Measurements from ENCODE around the gene STAM2.
"Not testable (repeated sequence)": the region's sequence is repeated elsewhere in the genome, so short reads cannot be mapped to it uniquely, and the experiment has no call there.

Gene STAM2

GRCh38 chr2:152171718-152172117 lies 3.8 kb downstream of the STAM2 start:
- no peak for DNase-seq

DNA sequence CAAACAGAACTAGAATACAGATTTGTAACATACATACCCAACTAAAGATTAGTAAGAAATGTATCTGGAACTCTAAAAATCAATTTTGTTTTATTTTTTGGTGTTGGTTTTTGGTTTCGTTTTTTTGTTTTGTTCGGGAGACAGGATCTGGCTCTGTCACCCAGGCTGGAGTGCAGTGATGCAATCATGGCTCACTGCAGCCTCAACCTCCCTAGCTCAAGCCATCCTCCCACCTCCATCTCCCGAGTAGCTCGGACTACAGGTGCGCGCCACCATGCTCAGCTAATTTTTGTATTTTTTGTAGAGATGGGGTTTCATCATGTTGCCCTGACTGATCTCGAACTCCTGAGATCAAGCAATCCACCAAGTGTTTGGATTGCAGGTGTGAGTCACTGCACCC lies 6.4 kb downstream of the STAM2 start:
- not testable (repeated sequence) for DNase-seq

- not testable (repeated sequence) for DNase-seq
Measured at GRCh38 chr2:152167470-152167869, 8.1 kb downstream of the STAM2 start.

- DNase-seq, result no peak
Measured at GRCh38 chr2:152167065-152167464, 8.5 kb downstream of the STAM2 start.

GRCh38 chr2:152166633-152167032 lies 8.9 kb downstream of the STAM2 start:
- DNase-seq, result no peak

DNA sequence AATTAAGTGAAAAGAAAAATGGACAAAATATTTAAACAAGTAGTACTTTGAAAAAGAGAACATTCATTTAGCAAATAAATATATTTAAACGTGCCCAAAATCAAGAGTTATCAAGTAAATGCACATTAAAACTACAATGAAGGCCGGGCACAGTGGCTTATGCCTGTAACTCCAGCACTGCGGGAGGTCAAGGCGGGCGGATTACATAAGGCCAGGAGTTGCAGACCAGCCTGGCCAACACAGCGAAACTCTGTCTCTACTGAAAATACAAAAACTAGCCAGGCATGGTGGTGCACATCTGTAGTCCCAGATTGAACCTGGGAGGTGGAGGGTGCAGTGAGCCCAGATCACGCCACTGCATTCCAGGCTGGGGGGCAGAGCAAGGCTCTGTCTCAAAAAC lies 9.8 kb downstream of the STAM2 start:
- DNase-seq, result no peak

DNA sequence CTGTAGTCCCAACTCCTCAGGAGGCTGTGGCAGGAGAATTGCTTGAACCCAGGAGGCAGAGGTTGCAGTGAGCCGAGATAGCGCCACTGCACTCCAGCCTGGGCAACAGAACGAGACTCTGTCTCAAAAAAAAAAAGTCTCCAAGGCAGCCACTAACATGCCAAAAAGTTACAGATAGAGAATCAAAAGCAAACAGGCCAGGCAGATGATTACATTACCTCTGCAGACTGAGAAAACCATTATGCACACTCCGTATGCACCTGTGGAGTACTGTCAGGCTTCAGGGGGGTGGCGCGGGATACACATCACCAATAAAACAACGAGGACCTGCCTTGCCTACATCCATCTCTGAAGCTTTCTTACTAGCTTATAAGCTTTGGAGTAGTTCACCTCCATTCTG lies 10.3 kb downstream of the STAM2 start:
- DNase-seq, result no peak

DNA sequence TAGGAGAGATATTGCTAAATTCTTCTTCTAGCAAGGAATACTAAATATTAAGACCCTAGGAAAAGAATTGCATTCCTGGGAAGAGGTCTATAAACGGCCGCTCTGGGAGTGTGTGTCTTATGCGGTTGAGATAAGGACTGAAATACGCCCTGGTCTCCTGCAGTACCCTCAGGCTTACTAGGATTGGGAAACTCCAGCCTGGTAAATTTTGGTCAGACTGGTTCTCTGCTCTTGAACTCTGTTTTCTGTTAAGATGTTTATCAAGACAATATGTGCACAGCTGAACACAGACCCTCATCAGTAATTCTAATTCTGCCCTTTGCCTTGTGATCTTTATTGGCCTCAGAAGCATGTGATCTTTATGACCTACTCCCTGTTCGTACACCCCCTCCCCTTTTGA lies 11.9 kb downstream of the STAM2 start:
- DNase-seq, result not testable (repeated sequence)

- DNase-seq, result no peak
Measured at GRCh38 chr2:152162141-152162540, 13.4 kb downstream of the STAM2 start.

DNA sequence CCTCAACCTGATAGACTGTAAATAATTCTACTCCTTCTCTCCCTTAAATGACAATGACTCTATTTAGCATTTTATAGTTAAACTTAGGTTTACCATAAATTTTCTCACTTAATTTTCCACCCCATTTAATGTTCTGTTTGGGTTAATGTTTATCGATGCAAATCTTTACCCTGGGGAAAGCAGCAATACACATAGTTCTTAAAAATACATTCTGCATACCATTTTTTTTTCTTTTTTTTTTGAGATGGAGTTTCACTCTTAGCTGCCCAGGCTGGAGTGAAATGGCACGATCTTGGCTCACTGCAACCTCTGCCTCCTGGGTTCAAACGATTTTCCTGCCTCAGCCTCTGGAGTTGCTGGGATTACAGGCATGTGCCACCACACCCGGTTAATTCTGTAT lies 14.0 kb downstream of the STAM2 start:
- no peak for DNase-seq

DNA sequence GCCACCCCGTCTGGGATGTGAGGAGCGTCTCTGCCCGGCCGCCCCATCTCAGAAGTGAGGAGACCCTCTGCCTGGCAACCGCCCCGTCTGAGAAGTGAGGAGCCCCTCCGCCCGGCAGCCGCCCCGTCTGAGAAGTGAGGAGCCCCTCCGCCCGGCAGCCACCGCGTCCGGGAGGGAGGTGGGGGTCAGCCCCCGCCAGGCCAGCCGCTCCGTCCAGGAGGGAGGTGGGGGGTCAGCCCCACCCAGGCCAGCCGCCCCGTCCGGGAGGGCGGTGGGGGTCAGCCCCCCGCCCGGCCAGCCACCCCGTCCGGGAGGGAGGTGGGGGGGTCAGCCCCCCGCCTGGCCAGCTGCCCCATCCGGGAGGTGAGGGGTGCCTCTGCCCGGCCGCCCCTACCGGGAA lies 15.2 kb downstream of the STAM2 start:
- not testable (repeated sequence) for DNase-seq

GRCh38 chr2:152157253-152157652 lies 18.3 kb downstream of the STAM2 start:
- DNase-seq, result no peak

GRCh38 chr2:152155209-152155608 lies 20.4 kb downstream of the STAM2 start:
- DNase-seq, result no peak

DNA sequence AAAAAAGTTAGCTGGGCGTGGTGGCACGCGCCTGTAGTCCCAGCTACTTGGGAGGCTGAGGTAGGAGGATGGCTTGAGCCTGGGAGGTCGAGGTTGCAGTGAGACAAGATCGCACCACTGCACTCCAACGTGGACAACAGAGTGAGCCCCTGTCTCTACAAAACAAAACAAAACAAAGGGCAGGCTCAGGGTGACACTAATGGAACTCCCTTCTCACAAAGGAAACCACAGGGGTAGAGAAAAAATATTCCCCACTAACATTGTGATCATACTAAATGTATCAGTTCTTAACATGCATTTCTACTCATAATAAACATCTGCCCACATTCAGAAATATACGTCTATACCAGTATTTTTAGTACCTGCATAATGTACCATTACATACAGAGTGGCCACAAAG lies 21.1 kb downstream of the STAM2 start:
- no peak for DNase-seq

- no peak for DNase-seq
Measured at GRCh38 chr2:152134488-152135280, 40.9 kb downstream of the STAM2 start.

DNA sequence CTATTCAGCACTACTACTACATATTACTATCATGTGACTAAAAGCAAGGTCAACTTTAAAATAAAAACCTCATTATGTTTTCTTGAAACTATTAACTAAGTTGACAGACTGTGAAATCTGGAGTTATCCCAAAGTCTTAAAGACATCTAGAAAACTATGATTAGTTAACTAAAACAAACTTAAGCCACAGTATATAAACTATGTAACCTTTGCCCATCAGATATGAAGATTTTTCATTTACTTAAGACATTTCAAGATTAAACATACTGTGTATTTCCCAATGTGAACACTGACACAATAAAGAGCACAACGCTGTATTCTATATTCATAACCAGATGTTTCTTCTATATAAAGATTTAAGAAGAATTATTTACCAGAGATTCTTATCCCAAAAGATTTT lies 43.3 kb downstream of the STAM2 start:
- DNase-seq, result no peak

DNA sequence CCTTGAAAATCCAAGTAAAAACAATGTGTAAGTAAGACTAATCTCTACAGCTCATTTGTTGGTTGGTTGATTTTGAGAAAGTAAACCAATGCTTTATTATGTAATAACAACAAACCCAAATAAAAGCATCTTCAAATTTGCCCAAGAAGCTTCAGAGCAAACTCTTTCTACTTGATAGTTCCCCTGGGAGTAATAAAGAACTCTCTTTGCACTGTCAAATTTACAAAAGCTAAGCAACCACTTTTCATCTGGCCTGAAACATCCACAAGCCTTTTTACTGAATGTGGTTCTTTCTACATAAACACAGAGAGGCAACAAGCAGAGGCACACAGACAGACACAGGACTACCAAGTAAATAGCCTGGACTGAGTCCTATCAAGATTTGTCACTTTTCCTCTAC lies 47.9 kb downstream of the STAM2 start:
- DNase-seq, result no peak

GRCh38 chr2:152126664-152127063 lies 48.9 kb downstream of the STAM2 start:
- DNase-seq, result no peak

- DNase-seq, result no peak
Measured at GRCh38 chr2:152122161-152122560, 53.4 kb downstream of the STAM2 start.

- DNase-seq, result no peak
Measured at GRCh38 chr2:152120430-152120829, 55.1 kb downstream of the STAM2 start.

DNA sequence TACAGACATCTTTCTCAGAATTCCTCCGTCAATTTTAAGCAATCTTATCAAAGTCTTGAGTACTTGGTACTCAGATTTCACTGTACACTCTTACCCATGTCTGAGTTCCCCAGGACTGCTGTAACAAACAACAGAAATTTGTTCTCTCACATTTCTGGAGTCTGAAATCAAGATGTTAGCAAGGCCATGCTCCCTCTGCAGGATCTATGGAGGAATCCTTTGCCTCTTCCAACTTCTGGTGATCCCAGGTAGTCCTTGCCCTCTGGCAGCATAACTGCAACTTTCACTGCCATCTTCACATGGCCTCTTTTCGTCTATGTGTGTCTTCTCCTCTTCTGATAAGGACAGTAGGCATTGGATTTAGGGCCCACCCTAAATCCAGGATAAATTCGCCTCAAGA lies 59.6 kb downstream of the STAM2 start:
- no peak for DNase-seq

DNA sequence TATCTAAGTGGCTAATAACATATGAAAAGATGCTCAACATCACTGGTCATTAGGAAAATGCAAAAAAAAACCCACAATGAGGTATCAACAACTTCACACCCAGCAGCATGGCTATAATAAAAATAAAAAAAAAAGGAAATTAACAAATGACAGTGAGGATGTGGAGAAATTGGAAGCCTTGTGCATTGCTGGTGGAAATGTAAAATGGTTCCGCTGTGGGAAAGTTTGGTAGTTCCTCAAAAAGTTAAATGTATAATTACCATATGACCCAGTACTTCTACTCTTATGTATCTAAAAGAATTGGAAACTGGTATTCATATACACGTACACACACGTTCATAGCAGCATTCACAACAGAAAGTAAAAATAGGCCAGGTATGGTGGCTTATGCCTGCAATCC lies 61.2 kb downstream of the STAM2 start:
- DNase-seq, result no peak

GRCh38 chr2:152107140-152107539 lies 68.4 kb downstream of the STAM2 start:
- DNase-seq, result not testable (repeated sequence)

- no peak for DNase-seq
Measured at GRCh38 chr2:152106464-152106863, 69.1 kb downstream of the STAM2 start.

DNA sequence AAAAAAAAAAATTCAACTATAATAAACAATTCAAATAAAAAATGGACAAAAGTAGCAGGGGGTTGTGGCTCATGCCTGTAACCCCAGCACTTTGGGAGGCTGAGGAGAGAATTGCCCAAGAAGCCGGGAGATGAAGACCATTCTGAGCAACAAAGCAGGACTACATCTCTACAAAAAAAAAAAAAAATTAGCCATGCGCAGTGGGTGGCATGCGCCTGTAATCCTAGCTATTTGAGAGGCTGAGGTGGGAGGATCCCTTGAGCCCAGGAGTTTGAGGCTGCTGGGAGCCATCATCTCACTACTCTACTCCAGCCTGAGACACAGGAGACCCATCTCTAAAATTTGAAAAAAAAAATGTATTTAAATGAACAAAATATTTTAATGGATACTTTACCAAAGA lies 72.3 kb downstream of the STAM2 start:
- DNase-seq, result no peak

All from activated CD8-positive, alpha-beta memory T cell treated with anti-CD3 and anti-CD28 coated beads for 24 hours (primary cell).